Immature natural killer cell (primary cell): ENCODE data around the gene PCDHGA11. TPM values are rescaled to one million over a fixed set of nuclear protein-coding genes. Genes with fewer than 3 reads are reported as not detected.
A peak's percentile ranks its signal among the peaks of the same experiment; 100 is the strongest.
"Not testable (repeated sequence)": the region's sequence is repeated elsewhere in the genome, so short reads cannot be mapped to it uniquely, and the experiment has no call there.

ENCODE experiments used
- DNase-seq, 3 donors: peaks; one replicate each; pipeline ENCODE4 v3.0.0; 2022; ENCODE audit warnings: mixed read lengths in 1 of 3
- H3K27ac Mint-ChIP-seq, 6 donors: one replicate each; pipeline ENCODE4 v1.8.0; 2020; ENCODE audit warnings: mixed read lengths in 6 of 6, mild to moderate bottlenecking in 5 of 6, inconsistent platforms in 4 of 6, moderate library complexity in 3 of 6
- H3K27me3 Mint-ChIP-seq, 3 donors: one replicate each; pipeline ENCODE4 v1.8.0; 2020 to 2021; ENCODE audit warnings: low read depth in 3 of 3, mild to moderate bottlenecking in 3 of 3, mixed read lengths in 3 of 3, moderate library complexity in 3 of 3, inconsistent platforms in 1 of 3
- H3K36me3 Mint-ChIP-seq, 3 donors: one replicate each; pipeline ENCODE4 v1.8.0; 2020; ENCODE audit warnings: mixed read lengths in 3 of 3, inconsistent platforms in 2 of 3, mild to moderate bottlenecking in 2 of 3
- H3K4me1 Mint-ChIP-seq, 2 donors: one replicate each; pipeline ENCODE4 v1.8.0; 2020; ENCODE audit warnings: inconsistent platforms in 2 of 2, mild to moderate bottlenecking in 2 of 2, mixed read lengths in 2 of 2, moderate library complexity in 1 of 2
- H3K4me3 Mint-ChIP-seq, 5 donors: one replicate each; pipeline ENCODE4 v1.8.0; 2020; ENCODE audit warnings: mild to moderate bottlenecking in 5 of 5, mixed read lengths in 5 of 5, inconsistent platforms in 3 of 5, moderate library complexity in 3 of 5
- H3K9me3 Mint-ChIP-seq, 6 donors: one replicate each; pipeline ENCODE4 v1.8.0; 2020; ENCODE audit warnings: mild to moderate bottlenecking in 6 of 6, mixed read lengths in 6 of 6, inconsistent platforms in 4 of 6, moderate library complexity in 3 of 6
- polyA plus RNA-seq, 3 donors: library from polyadenylated mRNA; unstranded; fragments of 300-500 nt; fragmentation: Illumina TruSeq; gene quantifications; one replicate each; pipeline ENCODE4 v1.2.3, GENCODE V29; 2021

Gene PCDHGA11
- polyA plus RNA-seq: under 1 TPM in 1 of 3 donors, not detected in 2; 0.11 TPM

- H3K27ac Mint-ChIP-seq: peak within 1 kb of the TSS in 2 of 6 donors; percentile 27 to 61
- peaks cover 0 to 14% (median 12%) of the 10 kb centered on the region in 3 donors for H3K36me3 Mint-ChIP-seq
- peaks cover 14 to 38% of the 10 kb centered on the region in 2 donors for H3K4me1 Mint-ChIP-seq
- H3K4me3 Mint-ChIP-seq: peak within 1 kb of the TSS; percentile 71 to 89 (median 83)
- peak; percentile 19 to 40 (median 31) for DNase-seq
- H3K9me3 Mint-ChIP-seq: peaks cover 12 to 50% (median 36%) of the 10 kb centered on the region in 6 donors
- H3K27me3 Mint-ChIP-seq: peaks cover 52 to 66% (median 61%) of the 10 kb centered on the region in 3 donors
Measured at GRCh38 chr5:141420855-141421488, at the start of gene PCDHGA11. Gene PCDHGA11 (plus strand): TSS chr5:141421051. CDS start chr5:141421228, 177 bp downstream.

GRCh38 chr5:141371572-141372475 is 49.0 kb upstream of the PCDHGA11 start:
- Mint-ChIP-seq H3K4me1 (peaks cover 8 to 16% of the 10 kb centered on the region in 2 donors), H3K4me3 (no peak overlapping the region), H3K36me3 (peaks cover 0 to 7% (median 3%) of the 10 kb centered on the region in 3 donors), H3K27ac (no peak overlapping the region), H3K9me3 (peaks cover 8 to 39% (median 23%) of the 10 kb centered on the region in 6 donors), H3K27me3 (peaks cover 33 to 48% (median 46%) of the 10 kb centered on the region in 3 donors)
- no peak for DNase-seq

GRCh38 chr5:141373673-141374317 is 47.1 kb upstream of the PCDHGA11 start, which contains the start of gene PCDHGA6:
Gene PCDHGA6 (plus strand): TSS chr5:141373891. CDS start chr5:141374084, 193 bp downstream.
- H3K4me3 Mint-ChIP-seq: peak within 1 kb of the TSS in 3 of 5 donors; percentile 16 to 71 (median 41)
- H3K27ac Mint-ChIP-seq: no peak within 1 kb of the TSS
- H3K9me3 Mint-ChIP-seq: peaks cover 8 to 37% (median 28%) of the 10 kb centered on the region in 6 donors
- peak in 1 of 3 donors; percentile 11 for DNase-seq
- peaks cover 8 to 16% of the 10 kb centered on the region in 2 donors for H3K4me1 Mint-ChIP-seq
- peaks cover 32 to 45% (median 44%) of the 10 kb centered on the region in 3 donors for H3K27me3 Mint-ChIP-seq
- H3K36me3 Mint-ChIP-seq: peaks cover 0 to 7% (median 3%) of the 10 kb centered on the region in 3 donors

- Mint-ChIP-seq H3K27me3 (peaks cover 28 to 42% (median 39%) of the 10 kb centered on the region in 3 donors), H3K9me3 (peaks cover 8 to 41% (median 27%) of the 10 kb centered on the region in 6 donors)
Measured at GRCh38 chr5:141374627-141375026, 46.2 kb upstream of the PCDHGA11 start.

GRCh38 chr5:141375444-141376155 is 45.3 kb upstream of the PCDHGA11 start:
- Mint-ChIP-seq H3K9me3 (peaks cover 8 to 38% (median 26%) of the 10 kb centered on the region in 6 donors), H3K27me3 (peaks cover 27 to 35% (median 33%) of the 10 kb centered on the region in 3 donors)
- H3K36me3 Mint-ChIP-seq, H3K4me3 Mint-ChIP-seq, DNase-seq, H3K4me1 Mint-ChIP-seq, H3K27ac Mint-ChIP-seq: not testable (repeated sequence)

More at GRCh38 chr5:141374627-141375026, 46.2 kb upstream of the PCDHGA11 start:
- Mint-ChIP-seq H3K4me3 (no peak overlapping the region), H3K27ac (no peak overlapping the region), H3K36me3 (peaks cover 0 to 7% (median 3%) of the 10 kb centered on the region in 3 donors), H3K4me1 (peaks cover 8 to 16% of the 10 kb centered on the region in 2 donors)
- no peak for DNase-seq

- H3K27me3 Mint-ChIP-seq: peaks cover 20 to 34% (median 30%) of the 10 kb centered on the region in 3 donors
- H3K4me3 Mint-ChIP-seq: peak within 1 kb of the TSS; percentile 65 to 88 (median 77)
- DNase-seq: peak in 1 of 3 donors; percentile 32
- no peak within 1 kb of the TSS for H3K27ac Mint-ChIP-seq
- H3K36me3 Mint-ChIP-seq: peaks cover 0 to 5% (median 0%) of the 10 kb centered on the region in 3 donors
- peaks cover 6 to 54% (median 19%) of the 10 kb centered on the region in 6 donors for H3K9me3 Mint-ChIP-seq
- H3K4me1 Mint-ChIP-seq: peaks cover 0 to 5% of the 10 kb centered on the region in 2 donors
Measured at GRCh38 chr5:141382469-141383294, 38.2 kb upstream of the PCDHGA11 start, which contains the start of gene PCDHGA7. Gene PCDHGA7 (plus strand): TSS chr5:141382742. CDS start chr5:141382900, 158 bp downstream.

GRCh38 chr5:141383345-141383744 is 37.5 kb upstream of the PCDHGA11 start:
- no peak for DNase-seq
- H3K36me3 Mint-ChIP-seq: peaks cover 0 to 6% (median 2%) of the 10 kb centered on the region in 3 donors
- peaks cover 6 to 56% (median 21%) of the 10 kb centered on the region in 6 donors for H3K9me3 Mint-ChIP-seq
- H3K4me1 Mint-ChIP-seq: peaks cover 2 to 5% of the 10 kb centered on the region in 2 donors
- H3K4me3 Mint-ChIP-seq: peak overlapping the region in 3 of 5 donors; percentile 56 to 88 (median 77)
- peaks cover 20 to 34% (median 28%) of the 10 kb centered on the region in 3 donors for H3K27me3 Mint-ChIP-seq
- no peak overlapping the region for H3K27ac Mint-ChIP-seq

- no peak overlapping the region for H3K27ac Mint-ChIP-seq
- H3K9me3 Mint-ChIP-seq: peaks cover 7 to 59% (median 26%) of the 10 kb centered on the region in 6 donors
- peaks cover 24 to 38% (median 30%) of the 10 kb centered on the region in 3 donors for H3K27me3 Mint-ChIP-seq
- no peak for DNase-seq
- peaks cover 0 to 9% (median 4%) of the 10 kb centered on the region in 3 donors for H3K36me3 Mint-ChIP-seq
- peaks cover 5 to 7% of the 10 kb centered on the region in 2 donors for H3K4me1 Mint-ChIP-seq
- no peak overlapping the region for H3K4me3 Mint-ChIP-seq
Measured at GRCh38 chr5:141384471-141385267, 36.2 kb upstream of the PCDHGA11 start.

- H3K36me3 Mint-ChIP-seq: peaks cover 8 to 12% (median 8%) of the 10 kb centered on the region in 3 donors
- not testable (repeated sequence) for H3K4me1 Mint-ChIP-seq, H3K27ac Mint-ChIP-seq
- peak in 1 of 3 donors; percentile 25 for DNase-seq
- peaks cover 19 to 45% (median 42%) of the 10 kb centered on the region in 3 donors for H3K27me3 Mint-ChIP-seq
- peaks cover 15 to 61% (median 28%) of the 10 kb centered on the region in 6 donors for H3K9me3 Mint-ChIP-seq
- peak within 1 kb of the TSS; percentile 9 to 61 (median 49) for H3K4me3 Mint-ChIP-seq
Measured at GRCh38 chr5:141387557-141388311, 33.1 kb upstream of the PCDHGA11 start, which contains the start of gene PCDHGB4. Gene PCDHGB4 (plus strand): TSS chr5:141387698. CDS start chr5:141387885, 187 bp downstream.

GRCh38 chr5:141388661-141389060 is 32.2 kb upstream of the PCDHGA11 start:
- H3K36me3 Mint-ChIP-seq: peaks cover 8 to 12% (median 8%) of the 10 kb centered on the region in 3 donors
- H3K4me1 Mint-ChIP-seq: peaks cover 5% of the 10 kb centered on the region in 2 donors
- H3K27me3 Mint-ChIP-seq: peaks cover 20 to 45% (median 32%) of the 10 kb centered on the region in 3 donors
- H3K27ac Mint-ChIP-seq: no peak overlapping the region
- peaks cover 20 to 61% (median 27%) of the 10 kb centered on the region in 6 donors for H3K9me3 Mint-ChIP-seq
- H3K4me3 Mint-ChIP-seq: peak overlapping the region in 2 of 5 donors; percentile 6 to 17
- DNase-seq: no peak
